KOPT-K1 (cell line): ENCODE measurements around the gene CTSH.

Experiments used
- H3K27ac ChIP-seq: fragments of 200-600 bp; sonication (generic); 2 replicates; pipeline ENCODE4 v1.5.1; 2016; ENCODE audit warnings: antibody characterized with exemption, mild to moderate bottlenecking, low read depth, low read length; ENCODE audit not compliant: poor library complexity, severe bottlenecking
- H3K36me3 ChIP-seq: fragments of 200-600 bp; sonication (generic); 2 replicates; pipeline ENCODE4 v1.5.1; 2017; ENCODE audit warnings: antibody characterized with exemption, mild to moderate bottlenecking, low read length, moderate library complexity; ENCODE audit not compliant: insufficient read depth
- H3K9me3 ChIP-seq: fragments of 200-600 bp; sonication (generic); 2 replicates; pipeline ENCODE4 v1.5.1; 2017; ENCODE audit warnings: antibody characterized with exemption, low read length, mild to moderate bottlenecking; ENCODE audit not compliant: insufficient read depth, poor library complexity, severe bottlenecking

The CTSH gene

GRCh38 chr15:78923480-78924360 lies 21.1 kb downstream of the CTSH start:
- Histone ChIP-seq H3K9me3 (no peaks in the 10 kb centered on the region), H3K36me3 (peaks cover 84% of the 10 kb centered on the region), H3K27ac (no peak overlapping the region)

- Histone ChIP-seq H3K27ac (no peak overlapping the region), H3K9me3 (no peaks in the 10 kb centered on the region), H3K36me3 (peaks cover 89% of the 10 kb centered on the region)
Measured at GRCh38 chr15:78923015-78923414, 21.8 kb downstream of the CTSH start.

GRCh38 chr15:78922527-78922926 lies 22.3 kb downstream of the CTSH start:
- Histone ChIP-seq H3K27ac (no peak overlapping the region), H3K9me3 (no peaks in the 10 kb centered on the region), H3K36me3 (peaks cover 89% of the 10 kb centered on the region)

- Histone ChIP-seq H3K36me3 (peaks cover 84% of the 10 kb centered on the region), H3K9me3 (no peaks in the 10 kb centered on the region), H3K27ac (no peak overlapping the region)
Measured at GRCh38 chr15:78921940-78922339, 22.9 kb downstream of the CTSH start.

GRCh38 chr15:78921517-78921916 lies 23.3 kb downstream of the CTSH start:
- no peaks in the 10 kb centered on the region for H3K9me3 ChIP-seq
- peaks cover 79% of the 10 kb centered on the region for H3K36me3 ChIP-seq
- H3K27ac ChIP-seq = no peak overlapping the region

- Histone ChIP-seq H3K27ac (no peak overlapping the region), H3K36me3 (peaks cover 77% of the 10 kb centered on the region), H3K9me3 (no peaks in the 10 kb centered on the region)
Measured at GRCh38 chr15:78917888-78918287, 27.0 kb downstream of the CTSH start.

- H3K36me3 ChIP-seq = peaks cover 77% of the 10 kb centered on the region
- H3K9me3 ChIP-seq = no peaks in the 10 kb centered on the region
- no peak overlapping the region for H3K27ac ChIP-seq
Measured at GRCh38 chr15:78916088-78916487, 28.8 kb downstream of the CTSH start.

- peaks cover 76% of the 10 kb centered on the region for H3K36me3 ChIP-seq
- no peak overlapping the region for H3K27ac ChIP-seq
- H3K9me3 ChIP-seq = no peaks in the 10 kb centered on the region
Measured at GRCh38 chr15:78915341-78916087, 29.3 kb downstream of the CTSH start.

- Histone ChIP-seq H3K36me3 (peaks cover 79% of the 10 kb centered on the region), H3K9me3 (no peaks in the 10 kb centered on the region), H3K27ac (no peak overlapping the region)
Measured at GRCh38 chr15:78914027-78914764, 30.6 kb downstream of the CTSH start.

- H3K36me3 ChIP-seq = peaks cover 80% of the 10 kb centered on the region
- H3K9me3 ChIP-seq = no peaks in the 10 kb centered on the region
- H3K27ac ChIP-seq = no peak overlapping the region
Measured at GRCh38 chr15:78913012-78913411, 31.8 kb downstream of the CTSH start.

GRCh38 chr15:78912316-78912715 lies 32.5 kb downstream of the CTSH start:
- peaks cover 78% of the 10 kb centered on the region for H3K36me3 ChIP-seq
- H3K9me3 ChIP-seq = no peaks in the 10 kb centered on the region
- H3K27ac ChIP-seq = no peak overlapping the region

- no peak overlapping the region for H3K27ac ChIP-seq
- H3K36me3 ChIP-seq = peaks cover 89% of the 10 kb centered on the region
- no peaks in the 10 kb centered on the region for H3K9me3 ChIP-seq
Measured at GRCh38 chr15:78910271-78910670, 34.6 kb downstream of the CTSH start.

GRCh38 chr15:78909791-78910228 lies 35.0 kb downstream of the CTSH start:
- no peak overlapping the region for H3K27ac ChIP-seq
- H3K9me3 ChIP-seq = no peaks in the 10 kb centered on the region
- peaks cover 90% of the 10 kb centered on the region for H3K36me3 ChIP-seq

- H3K36me3 ChIP-seq = peaks cover 90% of the 10 kb centered on the region
Measured at GRCh38 chr15:78909160-78909695, 35.6 kb downstream of the CTSH start.

GRCh38 chr15:78907577-78907976 lies 37.3 kb downstream of the CTSH start:
- Histone ChIP-seq H3K36me3 (peaks cover 90% of the 10 kb centered on the region), H3K9me3 (no peaks in the 10 kb centered on the region), H3K27ac (no peak overlapping the region)

More at GRCh38 chr15:78909160-78909695, 35.6 kb downstream of the CTSH start:
- no peak overlapping the region for H3K27ac ChIP-seq
- no peaks in the 10 kb centered on the region for H3K9me3 ChIP-seq
